ENCODE measurements around the gene C15orf39. TPM values are rescaled to one million over a fixed set of nuclear protein-coding genes. Genes with fewer than 3 reads are reported as not detected.

C15orf39 gene
- total and polyA plus RNA-seq, 2 experiments from 2014 or later, result 5.1 to 12.5 TPM

- in situ Hi-C loops (cut with MboI), result no loop called here
- WGBS, 2 experiments (ENCODE audit: low coverage in 1 of 2, low lambda C conversion rate in 2 of 2, missing lambda C conversion rate in 2 of 2), result 22 to 28% methylated on average over 14 of the region's 14 CpGs
Measured at GRCh38 chr15:75233504-75234190, 32.0 kb downstream of the C15orf39 start.

GRCh38 chr15:75234191-75234810 lies 32.6 kb downstream of the C15orf39 start:
- no peaks in the 10 kb centered on the region for H3K4me1 ChIP-seq (ENCODE audit: insufficient read depth)
- H3K79me2 ChIP-seq (ENCODE audit: insufficient read depth), result no peaks in the 10 kb centered on the region
- no peak for DNase-seq
- 59 to 61% methylated on average over 5 of the region's 5 CpGs for WGBS, 2 experiments (ENCODE audit: low coverage in 1 of 2, low lambda C conversion rate in 2 of 2, missing lambda C conversion rate in 2 of 2)
- no peak overlapping the region for H3K27ac ChIP-seq
- TF ChIP-seq EZH2phosphoT487 (IDR thresholded peaks at IDR 0.05; ENCODE audit: insufficient read depth, low read depth), result no peak
- TF ChIP-seq EZH2 (IDR thresholded peaks at IDR 0.05; ENCODE audit: insufficient read depth, poor library complexity, severe bottlenecking), result no peak
- no peaks in the 10 kb centered on the region for H3K9me2 ChIP-seq (ENCODE audit: insufficient read depth)
- in situ Hi-C loops (cut with MboI), result no loop called here
- peaks cover 37% of the 10 kb centered on the region for H3K27me3 ChIP-seq (replicated peaks; ENCODE audit: insufficient read depth)
- H3K4me3 ChIP-seq, result no peak overlapping the region
- no peak overlapping the region for H2AFZ ChIP-seq
- H4K20me1 ChIP-seq (ENCODE audit: insufficient read depth), result no peaks in the 10 kb centered on the region
- no peak overlapping the region for H3K9ac ChIP-seq
- H3K4me2 ChIP-seq (ENCODE audit: unreplicated experiment), result no peak overlapping the region
- no peaks in the 10 kb centered on the region for H3F3A ChIP-seq (ENCODE audit: insufficient read depth)
- H3K9me3 ChIP-seq (ENCODE audit: low read depth), result no peaks in the 10 kb centered on the region
- H3K36me3 ChIP-seq (ENCODE audit: low read depth), result no peaks in the 10 kb centered on the region

More at GRCh38 chr15:75233504-75234190, 32.0 kb downstream of the C15orf39 start:
- DNase-seq, result no peak
- peaks cover 33% of the 10 kb centered on the region for H3K27me3 ChIP-seq (replicated peaks; ENCODE audit: insufficient read depth)
- no peaks in the 10 kb centered on the region for H4K20me1 ChIP-seq (ENCODE audit: insufficient read depth)
- no peaks in the 10 kb centered on the region for H3K36me3 ChIP-seq (ENCODE audit: low read depth)
- H3K4me1 ChIP-seq (ENCODE audit: insufficient read depth), result no peaks in the 10 kb centered on the region
- H3K27ac ChIP-seq, result no peak overlapping the region
- no peak overlapping the region for H2AFZ ChIP-seq
- TF ChIP-seq EZH2 (IDR thresholded peaks at IDR 0.05; ENCODE audit: insufficient read depth, poor library complexity, severe bottlenecking), result no peak
- TF ChIP-seq EZH2phosphoT487 (IDR thresholded peaks at IDR 0.05; ENCODE audit: insufficient read depth, low read depth), result no peak
- H3F3A ChIP-seq (ENCODE audit: insufficient read depth), result no peaks in the 10 kb centered on the region
- H3K4me2 ChIP-seq (ENCODE audit: unreplicated experiment), result no peak overlapping the region
- no peaks in the 10 kb centered on the region for H3K9me3 ChIP-seq (ENCODE audit: low read depth)
- H3K9me2 ChIP-seq (ENCODE audit: insufficient read depth), result no peaks in the 10 kb centered on the region
- no peak overlapping the region for H3K4me3 ChIP-seq
- no peak overlapping the region for H3K9ac ChIP-seq
- H3K79me2 ChIP-seq (ENCODE audit: insufficient read depth), result no peaks in the 10 kb centered on the region

GRCh38 chr15:75235051-75235673 lies 33.5 kb downstream of the C15orf39 start:
- Histone ChIP-seq H3K9me3 (ENCODE audit: low read depth) (no peaks in the 10 kb centered on the region), H3K36me3 (ENCODE audit: low read depth) (no peaks in the 10 kb centered on the region), H3F3A (ENCODE audit: insufficient read depth) (no peaks in the 10 kb centered on the region), H4K20me1 (ENCODE audit: insufficient read depth) (no peaks in the 10 kb centered on the region), H3K4me3 (no peak overlapping the region), H3K9ac (no peak overlapping the region), H2AFZ (no peak overlapping the region), H3K9me2 (ENCODE audit: insufficient read depth) (no peaks in the 10 kb centered on the region), H3K4me1 (ENCODE audit: insufficient read depth) (no peaks in the 10 kb centered on the region), H3K27me3 (replicated peaks; ENCODE audit: insufficient read depth) (peaks cover 41% of the 10 kb centered on the region), H3K4me2 (ENCODE audit: unreplicated experiment) (no peak overlapping the region), H3K79me2 (ENCODE audit: insufficient read depth) (no peaks in the 10 kb centered on the region), H3K27ac (no peak overlapping the region)
- in situ Hi-C loops (cut with MboI), result no loop called here
- no peak for DNase-seq
- 37 to 53% methylated on average over 8 to 10 of the region's 10 CpGs for WGBS, 2 experiments (ENCODE audit: low coverage in 1 of 2, low lambda C conversion rate in 2 of 2, missing lambda C conversion rate in 2 of 2)
- TF ChIP-seq EZH2 (IDR thresholded peaks at IDR 0.05; ENCODE audit: insufficient read depth, poor library complexity, severe bottlenecking) (no peak), EZH2phosphoT487 (IDR thresholded peaks at IDR 0.05; ENCODE audit: insufficient read depth, low read depth) (no peak)

GRCh38 chr15:75235760-75236729 lies 34.4 kb downstream of the C15orf39 start:
- Histone ChIP-seq H3K4me2 (ENCODE audit: unreplicated experiment) (no peak overlapping the region), H3K36me3 (ENCODE audit: low read depth) (no peaks in the 10 kb centered on the region), H2AFZ (no peak overlapping the region), H3K9ac (no peak overlapping the region), H3K9me3 (ENCODE audit: low read depth) (no peaks in the 10 kb centered on the region), H3K4me3 (no peak overlapping the region), H4K20me1 (ENCODE audit: insufficient read depth) (no peaks in the 10 kb centered on the region), H3K9me2 (ENCODE audit: insufficient read depth) (no peaks in the 10 kb centered on the region), H3K79me2 (ENCODE audit: insufficient read depth) (no peaks in the 10 kb centered on the region), H3K27ac (no peak overlapping the region), H3K27me3 (replicated peaks; ENCODE audit: insufficient read depth) (peaks cover 41% of the 10 kb centered on the region), H3F3A (ENCODE audit: insufficient read depth) (no peaks in the 10 kb centered on the region), H3K4me1 (ENCODE audit: insufficient read depth) (no peaks in the 10 kb centered on the region)
- 56 to 57% methylated on average over 11 of the region's 11 CpGs for WGBS, 2 experiments (ENCODE audit: low coverage in 1 of 2, low lambda C conversion rate in 2 of 2, missing lambda C conversion rate in 2 of 2)
- DNase-seq, result no peak
- in situ Hi-C loops (cut with MboI), result no loop called here
- TF ChIP-seq EZH2phosphoT487 (IDR thresholded peaks at IDR 0.05; ENCODE audit: insufficient read depth, low read depth) (no peak), EZH2 (IDR thresholded peaks at IDR 0.05; ENCODE audit: insufficient read depth, poor library complexity, severe bottlenecking) (no peak)

All from GM23248 (cell line).